OCI-LY1 (cell line): ENCODE data around the gene ABLIM1.

Experiments
- H2AFZ ChIP-seq: fragments of 200-600 bp; sonication (generic), shearing (Covaris generic); 2 replicates; pipeline ENCODE4 v1.6.0; 2014; ENCODE audit warnings: antibody characterized with exemption, mild to moderate bottlenecking, low read length
- H3F3A ChIP-seq: fragments of 200-600 bp; sonication (generic), shearing (Covaris generic); 2 replicates; pipeline ENCODE4 v1.6.0; 2014; ENCODE audit warnings: mild to moderate bottlenecking, antibody characterized with exemption, low read length, moderate library complexity; ENCODE audit not compliant: insufficient read depth
- H3K27ac ChIP-seq: fragments of 200-600 bp; sonication (generic); 2 replicates; pipeline ENCODE4 v1.5.1; 2014; ENCODE audit warnings: low read length, mixed run types, mild to moderate bottlenecking, low read depth; ENCODE audit not compliant: poor library complexity, severe bottlenecking
- H3K27me3 ChIP-seq: fragments of 200-600 bp; sonication (generic); 2 replicates; pipeline ENCODE4 v1.6.0; 2014; ENCODE audit warnings: antibody characterized with exemption, mild to moderate bottlenecking, low read length, moderate library complexity; ENCODE audit not compliant: insufficient read depth
- H3K36me3 ChIP-seq: fragments of 200-600 bp; sonication (generic); 2 replicates; pipeline ENCODE4 v1.6.1; 2014; ENCODE audit warnings: mild to moderate bottlenecking, antibody characterized with exemption, low read length, moderate library complexity, mixed read lengths; ENCODE audit not compliant: insufficient read depth
- H3K4me1 ChIP-seq: fragments of 200-600 bp; sonication (generic); 2 replicates; pipeline ENCODE4 v1.5.1; 2014; ENCODE audit warnings: mild to moderate bottlenecking, low read length, moderate library complexity; ENCODE audit not compliant: insufficient read depth, severe bottlenecking
- H3K4me2 ChIP-seq: fragments of 200-600 bp; sonication (generic), shearing (Covaris generic); 2 replicates; pipeline ENCODE4 v1.6.1; 2014; ENCODE audit warnings: low read length
- H3K4me3 ChIP-seq: fragments of 200-600 bp; sonication (generic); 2 replicates; pipeline ENCODE4 v1.5.1; 2014; ENCODE audit warnings: low read length, low read depth, mild to moderate bottlenecking, mixed read lengths; ENCODE audit not compliant: poor library complexity, severe bottlenecking
- H3K79me2 ChIP-seq: fragments of 200-600 bp; shearing (Covaris generic); 2 replicates; pipeline ENCODE4 v1.6.1; 2016; ENCODE audit warnings: mixed run types, low read length, mixed read lengths; ENCODE audit not compliant: insufficient read depth
- H3K9ac ChIP-seq: fragments of 200-600 bp; sonication (generic), shearing (Covaris generic); 2 replicates; pipeline ENCODE4 v1.6.1; 2014; ENCODE audit warnings: mild to moderate bottlenecking, low read length, mixed read lengths
- H3K9me2 ChIP-seq: fragments of 200-600 bp; sonication (generic), shearing (Covaris generic); 2 replicates; pipeline ENCODE4 v1.6.1; 2014; ENCODE audit warnings: low read depth, mild to moderate bottlenecking, low read length, mixed read lengths
- H3K9me3 ChIP-seq: fragments of 200-600 bp; shearing (Covaris generic); 2 replicates; pipeline ENCODE4 v1.6.1; 2014; ENCODE audit warnings: low read length, mixed read lengths
- H4K20me1 ChIP-seq: fragments of 200-600 bp; sonication (generic), shearing (Covaris generic); 2 replicates; pipeline ENCODE4 v1.6.0; 2016; ENCODE audit warnings: mild to moderate bottlenecking, low read length; ENCODE audit not compliant: insufficient read depth
- CTCF ChIP-seq: fragments of 200-600 bp; sonication (generic), shearing (Covaris generic); IDR thresholded peaks from 2 replicates; pipeline ENCODE4 v1.5.1; 2017; ENCODE audit warnings: mild to moderate bottlenecking, antibody characterized with exemption, low read length, moderate library complexity, mixed read lengths
- EZH2 ChIP-seq: fragments of 200-600 bp; sonication (generic), shearing (Covaris generic); IDR thresholded peaks from 2 replicates; pipeline ENCODE4 v1.8.0; 2017; ENCODE audit warnings: borderline replicate concordance, mixed run types, mild to moderate bottlenecking, antibody characterized with exemption, low read length, moderate library complexity, mixed read lengths

ABLIM1 gene

GRCh38 chr10:114629083-114629823, 28.8 kb downstream of the ABLIM1 start:
- H3K4me1 ChIP-seq: no peaks in the 10 kb centered on the region
- peaks cover 8% of the 10 kb centered on the region; the same call in 1 of the 2 replicates for H3K27me3 ChIP-seq
- TF ChIP-seq EZH2 (no peak), CTCF (no peak)
- no peaks in the 10 kb centered on the region for H3F3A ChIP-seq
- no peaks in the 10 kb centered on the region for H3K9me2 ChIP-seq
- H4K20me1 ChIP-seq: no peaks in the 10 kb centered on the region
- H3K4me3 ChIP-seq: no peak overlapping the region
- no peaks in the 10 kb centered on the region for H3K79me2 ChIP-seq
- 0 out of 2 replicates have a peak, but pooled peaks cover 3% of the 10 kb centered on the region for H3K9me3 ChIP-seq
- H3K36me3 ChIP-seq: no peaks in the 10 kb centered on the region
- H2AFZ ChIP-seq: no peak overlapping the region
- H3K4me2 ChIP-seq: no peak overlapping the region
- H3K9ac ChIP-seq: no peak overlapping the region
- no peak overlapping the region for H3K27ac ChIP-seq

- TF ChIP-seq EZH2: no peak
- no peak for TF ChIP-seq CTCF
- H4K20me1 ChIP-seq: no peaks in the 10 kb centered on the region
- no peaks in the 10 kb centered on the region for H3F3A ChIP-seq
- H3K79me2 ChIP-seq: no peaks in the 10 kb centered on the region
- H3K4me1 ChIP-seq: no peaks in the 10 kb centered on the region
- H3K4me3 ChIP-seq: no peak overlapping the region
- no peaks in the 10 kb centered on the region for H3K9me2 ChIP-seq
- peaks cover 8% of the 10 kb centered on the region; the same call in 1 of the 2 replicates for H3K27me3 ChIP-seq
- 0 out of 2 replicates have a peak, but pooled peaks cover 3% of the 10 kb centered on the region for H3K9me3 ChIP-seq
- no peak overlapping the region for H3K4me2 ChIP-seq
- H3K27ac ChIP-seq: no peak overlapping the region
- H3K36me3 ChIP-seq: no peaks in the 10 kb centered on the region
- no peak overlapping the region for H3K9ac ChIP-seq
- H2AFZ ChIP-seq: no peak overlapping the region
Observed at GRCh38 chr10:114628106-114628505, 30.0 kb downstream of the ABLIM1 start.

DNA sequence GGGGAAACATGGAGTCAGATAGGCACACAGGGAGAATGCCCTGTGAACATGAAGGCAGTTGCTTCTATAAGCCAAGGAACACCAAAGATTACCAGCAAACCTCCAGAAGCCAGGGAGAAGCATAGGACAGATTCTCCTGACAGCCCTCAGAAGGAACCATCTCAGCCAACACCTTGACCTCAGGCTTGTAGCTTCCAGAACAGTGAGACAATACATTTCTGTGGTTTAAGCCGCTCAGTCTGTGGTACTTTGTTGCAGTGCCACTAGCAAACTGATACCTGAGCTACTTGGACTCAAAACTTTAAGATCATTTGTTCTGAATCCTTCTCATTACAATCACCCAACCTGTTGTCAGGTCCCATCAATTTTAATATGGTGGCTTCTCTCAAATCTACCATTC, 31.2 kb downstream of the ABLIM1 start:
- no peak overlapping the region for H3K9ac ChIP-seq
- H3K79me2 ChIP-seq: no peaks in the 10 kb centered on the region
- H3F3A ChIP-seq: no peaks in the 10 kb centered on the region
- no peak overlapping the region for H3K27ac ChIP-seq
- peaks cover 8% of the 10 kb centered on the region; the same call in 1 of the 2 replicates for H3K27me3 ChIP-seq
- no peaks in the 10 kb centered on the region for H4K20me1 ChIP-seq
- H2AFZ ChIP-seq: no peak overlapping the region
- H3K9me2 ChIP-seq: no peaks in the 10 kb centered on the region
- no peaks in the 10 kb centered on the region for H3K4me1 ChIP-seq
- no peak overlapping the region for H3K4me2 ChIP-seq
- no peak overlapping the region for H3K4me3 ChIP-seq
- no peaks in the 10 kb centered on the region for H3K36me3 ChIP-seq
- TF ChIP-seq CTCF (no peak), EZH2 (no peak)
- H3K9me3 ChIP-seq: 0 out of 2 replicates have a peak, but pooled peaks cover 3% of the 10 kb centered on the region
